CD4-positive, alpha-beta T cell treated with Interleukin-17A for 1 hour (primary cell): Measurements from ENCODE around the gene KCNJ5.

Experiments used
- DNase-seq: peaks from one replicate; pipeline ENCODE4 v3.0.0-alpha.2; 2020

Gene KCNJ5

GRCh38 chr11:128964463-128964930, 73.3 kb downstream of the KCNJ5 start:
- no peak for DNase-seq

- DNase-seq = peak; percentile 11
These were observed 74.3 kb downstream of the KCNJ5 start for GRCh38 chr11:128965485-128965884.

GRCh38 chr11:128967578-128967977, 76.4 kb downstream of the KCNJ5 start:
- DNase-seq = no peak

GRCh38 chr11:128968916-128969315, 77.8 kb downstream of the KCNJ5 start:
- DNase-seq = no peak
